EL (cell line): Measurements from ENCODE around the gene RNASE12.
"Not testable (repeated sequence)": the region's sequence is repeated elsewhere in the genome, so short reads cannot be mapped to it uniquely, and the experiment has no call there.

ENCODE experiments used
- DNase-seq: peaks from one replicate; pipeline ENCODE4 v3.0.0-alpha.2; 2016

The RNASE12 gene

DNA sequence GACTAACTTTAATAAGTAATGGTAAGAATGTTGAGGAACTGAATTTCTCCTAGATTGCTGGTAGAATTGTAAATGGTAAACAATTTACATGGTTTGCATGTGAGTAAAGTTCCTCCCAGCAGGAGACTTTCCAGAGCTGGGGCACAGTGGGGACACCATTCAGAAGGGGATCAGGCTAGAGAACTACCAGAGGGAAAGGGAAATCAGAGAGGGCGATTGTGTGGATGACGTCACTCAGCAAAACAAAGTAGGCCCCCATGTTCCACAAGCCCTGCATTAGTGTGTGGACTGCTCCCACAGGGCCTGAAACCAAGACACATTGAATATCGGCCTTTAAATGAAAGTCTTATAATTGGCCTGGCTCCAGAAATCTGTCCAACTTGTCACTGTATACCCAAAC lies 12.9 kb downstream of the RNASE12 start:
- DNase-seq: no peak

- not testable (repeated sequence) for DNase-seq
Measured at GRCh38 chr14:20572382-20572990, 18.7 kb downstream of the RNASE12 start.

- DNase-seq: not testable (repeated sequence)
Measured at GRCh38 chr14:20570720-20571119, 20.5 kb downstream of the RNASE12 start.

DNA sequence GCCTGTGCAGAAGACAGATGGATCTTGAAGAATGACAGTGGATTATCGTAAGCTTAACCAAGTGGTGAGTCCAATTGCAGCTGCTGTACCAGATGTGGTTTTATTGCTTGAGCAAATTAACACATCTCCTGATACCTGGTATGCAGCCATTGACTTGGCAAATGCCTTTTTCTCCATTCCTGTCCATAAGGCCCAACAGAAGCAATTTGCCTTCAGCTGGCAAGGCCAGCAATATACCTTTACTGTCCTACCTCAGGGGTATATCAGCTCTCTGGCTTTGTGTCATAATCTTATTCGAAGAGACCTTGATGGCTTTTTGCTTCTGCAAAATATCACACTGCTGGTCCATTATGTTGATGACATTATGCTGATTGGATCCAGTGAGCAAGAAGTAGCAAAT lies 21.3 kb downstream of the RNASE12 start:
- DNase-seq: not testable (repeated sequence)

- no peak for DNase-seq
Measured at GRCh38 chr14:20569066-20569465, 22.1 kb downstream of the RNASE12 start.

GRCh38 chr14:20568393-20568792 lies 22.8 kb downstream of the RNASE12 start:
- no peak for DNase-seq

DNA sequence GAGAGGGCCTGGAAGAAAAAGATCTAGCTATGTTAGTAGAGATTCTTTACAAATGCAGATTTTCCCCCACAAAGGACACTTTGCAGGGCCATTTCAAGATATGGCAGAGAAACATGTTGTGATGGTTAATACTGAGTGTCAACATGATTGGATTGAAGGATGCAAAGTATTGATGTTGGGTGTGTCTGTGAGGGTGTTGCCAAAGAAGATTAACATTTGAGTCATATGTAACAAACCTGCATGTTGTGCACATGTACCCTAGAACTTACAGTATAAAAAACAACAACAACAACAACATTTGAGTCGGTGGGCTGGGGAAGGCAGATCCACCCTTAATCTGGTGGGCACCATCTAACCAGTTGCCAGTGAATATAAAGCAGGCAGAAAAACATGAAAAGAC lies 24.0 kb downstream of the RNASE12 start:
- not testable (repeated sequence) for DNase-seq

- no peak for DNase-seq
Measured at GRCh38 chr14:20564501-20564997, 26.6 kb downstream of the RNASE12 start.

DNA sequence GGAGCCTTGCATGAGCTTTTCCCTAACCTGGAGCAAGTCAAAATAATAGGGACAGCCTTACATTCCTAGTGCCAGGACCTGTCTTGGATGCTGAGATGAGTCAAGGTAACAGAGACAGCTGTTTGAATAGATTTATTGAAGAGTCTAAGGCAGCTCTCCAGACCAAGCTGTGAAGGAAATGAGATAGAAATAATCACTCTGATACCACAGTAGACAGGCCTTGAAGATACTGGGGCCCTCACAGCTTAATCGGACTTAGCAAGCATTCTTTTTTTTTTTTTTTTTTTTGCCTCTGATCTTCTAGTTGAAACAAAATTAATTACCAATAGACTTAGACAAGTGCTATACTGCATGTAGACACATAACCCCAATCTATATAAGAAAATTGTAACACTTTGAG lies 27.2 kb downstream of the RNASE12 start:
- DNase-seq: no peak

DNA sequence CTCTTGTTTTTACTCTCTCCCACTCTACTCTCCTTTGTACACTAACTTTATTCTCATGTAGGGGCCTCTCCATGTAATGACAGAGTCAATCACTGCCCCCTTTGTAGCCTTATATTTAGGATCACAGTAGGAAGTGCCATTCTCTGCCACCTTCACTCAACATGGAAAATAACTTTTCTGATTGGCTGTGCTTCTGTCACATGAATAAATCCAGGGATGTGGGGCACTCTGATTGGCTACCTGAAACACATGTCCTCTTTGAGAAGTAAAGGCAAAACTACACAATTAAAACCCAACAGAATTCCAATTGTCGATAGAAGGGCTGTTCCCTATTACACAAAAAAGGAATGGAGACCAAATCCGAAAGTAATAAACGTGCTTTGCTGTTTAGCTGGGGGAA lies 30.2 kb downstream of the RNASE12 start, which contains the start of gene RNASE9:
Gene RNASE9 (minus strand): TSS at position 87 of the 400 bp plus-strand sequence.
- no peak for DNase-seq

DNA sequence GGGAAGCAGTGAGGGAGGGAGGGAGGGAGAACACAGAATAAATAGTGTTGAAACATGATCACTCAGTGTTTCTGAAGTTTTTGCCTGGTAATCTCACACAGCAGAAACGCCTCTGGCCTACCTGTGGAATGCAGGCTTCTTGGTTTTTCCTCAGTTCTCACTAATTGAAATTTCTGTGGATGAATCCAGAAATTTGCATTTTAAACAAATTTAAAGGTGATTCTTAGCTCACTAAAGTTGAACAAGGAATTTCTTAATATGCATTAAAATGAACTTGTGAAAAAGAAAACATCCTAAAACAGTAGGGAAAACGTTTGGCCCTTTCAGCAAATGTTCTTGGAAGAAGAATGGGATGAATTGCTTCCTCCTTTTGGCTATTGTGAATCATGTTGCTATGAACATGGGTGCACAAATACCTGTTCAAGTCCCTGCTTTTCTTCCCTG lies 31.7 kb downstream of the RNASE12 start:
- no peak for DNase-seq

- DNase-seq: no peak
Measured at GRCh38 chr14:20557212-20557542, 34.0 kb downstream of the RNASE12 start.

DNA sequence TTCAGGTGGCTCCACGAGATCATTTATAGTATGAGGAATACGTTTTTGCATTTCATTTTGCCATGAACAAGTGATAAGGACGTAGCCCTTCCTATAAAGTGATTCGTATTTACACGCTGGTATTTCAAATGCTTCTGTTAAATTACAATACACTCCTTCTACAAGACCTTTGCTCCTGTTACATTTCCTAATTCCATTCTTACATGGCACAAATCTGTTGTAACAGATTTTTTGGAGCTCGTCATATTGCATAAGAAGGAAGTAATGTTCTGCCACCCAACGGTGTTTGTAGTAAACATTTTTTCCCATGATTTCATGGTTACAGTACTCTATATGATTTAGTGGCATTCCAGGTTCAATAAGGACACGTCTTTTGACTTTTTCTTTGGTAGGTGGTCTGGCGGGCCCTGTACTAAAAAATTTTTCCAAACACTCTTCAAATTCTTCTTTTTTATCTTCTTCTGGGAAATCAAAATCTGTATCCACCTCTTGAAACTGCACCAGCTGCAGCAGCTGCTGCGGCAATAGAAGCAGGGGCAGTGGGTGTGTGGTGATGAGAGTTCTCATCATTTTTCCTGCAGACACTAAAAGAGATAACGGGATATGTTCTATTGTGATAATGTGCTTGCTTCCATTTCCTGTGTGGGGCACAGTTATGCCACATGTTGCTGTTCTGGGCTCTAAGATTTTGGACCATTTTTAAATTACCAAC lies 34.5 kb downstream of the RNASE12 start:
- no peak for DNase-seq

GRCh38 chr14:20555845-20556244 lies 35.3 kb downstream of the RNASE12 start:
- no peak for DNase-seq

GRCh38 chr14:20553024-20553423 lies 38.2 kb downstream of the RNASE12 start:
- DNase-seq: no peak

- DNase-seq: no peak
Measured at GRCh38 chr14:20551606-20552005, 39.6 kb downstream of the RNASE12 start.

DNA sequence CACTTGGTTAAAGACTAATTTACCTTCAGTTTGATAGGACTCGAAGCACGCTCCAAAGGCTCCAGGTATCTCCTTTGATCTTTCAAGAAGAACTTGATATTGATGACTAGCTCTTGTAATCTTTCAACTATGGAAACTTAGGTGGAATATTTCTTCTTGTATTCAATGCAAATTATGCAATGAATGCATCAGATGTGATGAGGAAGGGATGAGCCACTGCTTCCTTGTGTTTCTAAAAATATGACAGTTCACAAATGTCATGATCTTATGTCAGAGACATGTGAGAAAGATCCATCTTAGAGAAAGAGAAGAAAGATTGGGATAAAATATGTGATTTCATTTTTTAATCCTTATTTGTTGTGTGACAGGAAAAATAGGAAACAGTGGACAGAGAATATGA lies 40.2 kb downstream of the RNASE12 start:
- no peak for DNase-seq

GRCh38 chr14:20548414-20549158 lies 42.6 kb downstream of the RNASE12 start:
- DNase-seq: no peak

GRCh38 chr14:20546877-20547276 lies 44.3 kb downstream of the RNASE12 start:
- DNase-seq: no peak
